ENCODE data around the gene ICAM4.

DNA sequence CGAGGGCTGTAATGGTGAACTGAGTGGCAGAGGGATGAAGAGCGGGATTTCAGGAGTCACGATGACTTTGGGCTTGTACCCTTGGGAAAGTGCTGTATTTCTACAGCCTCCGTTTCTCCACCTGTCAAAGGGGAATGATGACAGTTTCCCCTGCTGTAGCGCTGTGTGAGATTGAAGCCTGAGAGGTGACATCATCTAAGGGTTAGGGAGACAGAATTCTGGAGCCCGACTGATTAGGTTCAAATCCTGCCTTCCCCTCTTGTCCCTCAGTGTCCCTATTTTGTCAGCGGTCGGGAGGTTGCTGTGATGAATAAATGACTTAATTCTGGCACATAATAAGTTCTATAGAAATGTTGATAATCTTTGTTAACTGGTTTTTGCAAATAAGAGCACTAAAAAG lies 34.0 kb upstream of the ICAM4 start:
- TF ChIP-seq, protein P1, sequence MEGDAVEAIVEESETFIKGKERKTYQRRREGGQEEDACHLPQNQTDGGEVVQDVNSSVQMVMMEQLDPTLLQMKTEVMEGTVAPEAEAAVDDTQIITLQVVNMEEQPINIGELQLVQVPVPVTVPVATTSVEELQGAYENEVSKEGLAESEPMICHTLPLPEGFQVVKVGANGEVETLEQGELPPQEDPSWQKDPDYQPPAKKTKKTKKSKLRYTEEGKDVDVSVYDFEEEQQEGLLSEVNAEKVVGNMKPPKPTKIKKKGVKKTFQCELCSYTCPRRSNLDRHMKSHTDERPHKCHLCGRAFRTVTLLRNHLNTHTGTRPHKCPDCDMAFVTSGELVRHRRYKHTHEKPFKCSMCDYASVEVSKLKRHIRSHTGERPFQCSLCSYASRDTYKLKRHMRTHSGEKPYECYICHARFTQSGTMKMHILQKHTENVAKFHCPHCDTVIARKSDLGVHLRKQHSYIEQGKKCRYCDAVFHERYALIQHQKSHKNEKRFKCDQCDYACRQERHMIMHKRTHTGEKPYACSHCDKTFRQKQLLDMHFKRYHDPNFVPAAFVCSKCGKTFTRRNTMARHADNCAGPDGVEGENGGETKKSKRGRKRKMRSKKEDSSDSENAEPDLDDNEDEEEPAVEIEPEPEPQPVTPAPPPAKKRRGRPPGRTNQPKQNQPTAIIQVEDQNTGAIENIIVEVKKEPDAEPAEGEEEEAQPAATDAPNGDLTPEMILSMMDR (IDR thresholded peaks at IDR 0.05): no peak
- no peak for TF ChIP-seq POLR2A (IDR thresholded peaks at IDR 0.05)

All from Peyer's patch (tissue), 4 donors.